Natural killer cell (primary cell): ENCODE data around the gene PTS. TPM values are rescaled to one million over a fixed set of nuclear protein-coding genes. Genes with fewer than 3 reads are reported as not detected.

Experiments
- ATAC-seq, 3 donors: fragments of 150-1000 bp in 2 of 3; fragments of 200-7000 bp in 1 of 3; cut with Tn5 transposase; 1 replicate in 1 of 3; 2 replicates in 2 of 3; pipeline ENCODE4 v1.10.0; 2021; ENCODE audit warnings: mild to moderate bottlenecking in 2 of 3, moderate library complexity in 2 of 3
- DNase-seq, 2 donors: peaks; one replicate each; pipeline versions ENCODE4 v3.0.0 to v3.0.0-alpha.2; 2013 to 2021; ENCODE audit warnings: mixed read lengths in 1 of 2
- H3K27ac ChIP-seq: one replicate; pipeline ENCODE4 v1.5.1; 2013; ENCODE audit warnings: mild to moderate bottlenecking, low read length
- H3K27me3 ChIP-seq: one replicate; pipeline ENCODE4 v1.6.1; 2013; ENCODE audit warnings: low read length; ENCODE audit not compliant: control insufficient read depth, insufficient read depth
- H3K36me3 ChIP-seq: one replicate; pipeline ENCODE4 v1.6.1; 2013; ENCODE audit warnings: low read length; ENCODE audit not compliant: control insufficient read depth, insufficient read depth
- H3K4me1 ChIP-seq: one replicate; pipeline ENCODE4 v1.6.1; 2013; ENCODE audit warnings: low read length; ENCODE audit not compliant: control insufficient read depth, insufficient read depth
- H3K4me3 ChIP-seq: one replicate; pipeline ENCODE4 v1.5.1; 2013; ENCODE audit warnings: low read length
- H3K9me3 ChIP-seq: one replicate; pipeline ENCODE4 v1.6.1; 2013; ENCODE audit warnings: low read length; ENCODE audit not compliant: control insufficient read depth, insufficient read depth
- H3K27ac Mint-ChIP-seq, 2 donors: one replicate each; pipeline ENCODE4 v1.8.0; 2022; ENCODE audit warnings: mild to moderate bottlenecking in 2 of 2, mixed read lengths in 2 of 2, moderate library complexity in 1 of 2
- H3K27me3 Mint-ChIP-seq, 2 donors: one replicate each; pipeline ENCODE4 v1.8.0; 2022; ENCODE audit warnings: low read depth in 2 of 2, mixed read lengths in 2 of 2
- H3K36me3 Mint-ChIP-seq: one replicate; pipeline ENCODE4 v1.8.0; 2022; ENCODE audit warnings: mixed read lengths
- H3K4me1 Mint-ChIP-seq, 2 donors: one replicate each; pipeline ENCODE4 v1.8.0; 2022; ENCODE audit warnings: mixed read lengths in 2 of 2
- H3K4me3 Mint-ChIP-seq: one replicate; pipeline ENCODE4 v1.8.0; 2022; ENCODE audit warnings: mild to moderate bottlenecking, moderate library complexity, mixed read lengths
- H3K9me3 Mint-ChIP-seq, 2 donors: one replicate each; pipeline ENCODE4 v1.8.0; 2022; ENCODE audit warnings: mixed read lengths in 2 of 2
- WGBS: methylation state at CpG from one replicate; pipeline ENCODE4 v1.1.7; 2013; ENCODE audit warnings: missing lambda C conversion rate; ENCODE audit not compliant: insufficient coverage; 5-methylcytosine and 5-hydroxymethylcytosine counted together
- intact Hi-C: fragments of 100-400 bp; cut with micrococcal nuclease; formaldehyde crosslinking; loops from one replicate; pipeline ENCODE4 v1.14.2; 2022
- total RNA-seq, 4 donors: library from RNA; stranded (reverse); fragments of 120-200 nt in 1 of 4; gene quantifications; one replicate each; pipeline versions ENCODE4 v1.2.3 to v1.2.4, GENCODE V29; 2013 to 2022
- TF ChIP-seq, protein P1 (sequence below): fragments of 200-600 bp; IDR thresholded peaks from one replicate; pipeline ENCODE4 v1.8.0; 2022; ENCODE audit warnings: antibody characterized with exemption

Gene PTS
- total RNA-seq, 3 donors from 2014 or later (not counting 1 experiment from before 2014, with no cell fraction given), result 86.7 to 106 (median 97.4) TPM

DNA sequence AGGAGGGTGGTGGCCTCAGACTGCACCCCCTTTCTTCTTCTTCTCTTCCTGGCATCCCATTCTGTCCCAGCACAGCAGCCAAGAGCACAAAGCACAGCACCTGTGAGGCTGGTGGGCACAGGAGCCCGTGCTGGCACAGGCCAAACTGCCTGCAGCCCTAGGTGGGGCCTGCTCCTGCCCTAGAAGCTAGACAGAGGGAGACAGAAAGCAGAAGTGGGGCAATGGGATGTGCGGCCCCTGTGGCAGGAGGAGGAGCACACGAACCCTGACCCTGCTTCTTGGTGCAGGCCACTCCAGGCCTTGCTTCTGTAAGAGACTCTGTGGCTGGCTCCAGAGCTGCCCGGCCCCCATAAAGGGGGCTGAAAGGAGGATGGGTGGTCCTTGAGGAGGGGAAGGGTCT, 3.9 kb upstream of the PTS start:
- no peaks in the 10 kb centered on the region for H3K36me3 ChIP-seq
- Mint-ChIP-seq H3K27me3 (no peaks in the 10 kb centered on the region), H3K9me3 (no peaks in the 10 kb centered on the region), H3K4me3 (no peak overlapping the region), H3K27ac (no peak overlapping the region), H3K4me1 (peaks cover 7 to 15% of the 10 kb centered on the region in 2 donors), H3K36me3 (no peaks in the 10 kb centered on the region)
- no peaks in the 10 kb centered on the region for H3K9me3 ChIP-seq
- intact Hi-C loops, result loop anchor here (10.0 kb wide), 1 partner anchor 232 kb away; no protein-coding TSS in a partner anchor
- no peaks in the 10 kb centered on the region for H3K27me3 ChIP-seq
- DNase-seq (no peak), ATAC-seq (no peak)
- WGBS, result 58% methylated on average over 4 of the region's 4 CpGs
- H3K4me3 ChIP-seq, result no peak overlapping the region
- TF ChIP-seq, protein P1, sequence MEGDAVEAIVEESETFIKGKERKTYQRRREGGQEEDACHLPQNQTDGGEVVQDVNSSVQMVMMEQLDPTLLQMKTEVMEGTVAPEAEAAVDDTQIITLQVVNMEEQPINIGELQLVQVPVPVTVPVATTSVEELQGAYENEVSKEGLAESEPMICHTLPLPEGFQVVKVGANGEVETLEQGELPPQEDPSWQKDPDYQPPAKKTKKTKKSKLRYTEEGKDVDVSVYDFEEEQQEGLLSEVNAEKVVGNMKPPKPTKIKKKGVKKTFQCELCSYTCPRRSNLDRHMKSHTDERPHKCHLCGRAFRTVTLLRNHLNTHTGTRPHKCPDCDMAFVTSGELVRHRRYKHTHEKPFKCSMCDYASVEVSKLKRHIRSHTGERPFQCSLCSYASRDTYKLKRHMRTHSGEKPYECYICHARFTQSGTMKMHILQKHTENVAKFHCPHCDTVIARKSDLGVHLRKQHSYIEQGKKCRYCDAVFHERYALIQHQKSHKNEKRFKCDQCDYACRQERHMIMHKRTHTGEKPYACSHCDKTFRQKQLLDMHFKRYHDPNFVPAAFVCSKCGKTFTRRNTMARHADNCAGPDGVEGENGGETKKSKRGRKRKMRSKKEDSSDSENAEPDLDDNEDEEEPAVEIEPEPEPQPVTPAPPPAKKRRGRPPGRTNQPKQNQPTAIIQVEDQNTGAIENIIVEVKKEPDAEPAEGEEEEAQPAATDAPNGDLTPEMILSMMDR, result no peak
- H3K4me1 ChIP-seq, result peaks cover 13% of the 10 kb centered on the region
- H3K27ac ChIP-seq, result no peak overlapping the region

DNA sequence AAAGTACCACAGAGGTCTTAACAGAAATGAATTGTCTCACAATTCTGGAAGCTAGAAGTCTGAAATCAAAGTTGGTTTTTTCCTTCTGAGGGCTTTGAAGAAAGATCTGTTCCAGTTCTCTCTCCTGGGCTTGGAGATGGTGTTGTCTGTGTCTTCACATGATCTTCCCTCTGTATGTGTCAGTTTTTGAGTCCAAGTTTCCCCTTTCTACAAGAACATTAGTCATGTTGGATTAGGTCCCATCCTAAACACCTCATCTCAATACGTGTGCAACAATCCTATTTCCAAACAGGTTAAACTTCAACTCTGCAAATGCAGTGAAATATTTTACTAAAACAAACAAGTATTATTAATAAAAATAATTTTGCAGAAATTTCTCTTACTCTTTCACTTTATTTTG, 3.1 kb upstream of the PTS start:
- WGBS, result no CpG with 5 or more reads among the region's 1 CpG
- DNase-seq, result no peak
- H3K4me1 Mint-ChIP-seq, result peaks cover 15 to 23% of the 10 kb centered on the region in 2 donors
- TF ChIP-seq, protein P1, result no peak
- ATAC-seq, result no peak
- Histone ChIP-seq H3K36me3 (no peaks in the 10 kb centered on the region), H3K27me3 (no peaks in the 10 kb centered on the region), H3K27ac (no peak overlapping the region), H3K4me3 (no peak overlapping the region), H3K4me1 (peaks cover 17% of the 10 kb centered on the region), H3K9me3 (no peaks in the 10 kb centered on the region)
- intact Hi-C loops, result loop anchor here (10.0 kb wide), 1 partner anchor 232 kb away; no protein-coding TSS in a partner anchor
- no peaks in the 10 kb centered on the region for H3K36me3 Mint-ChIP-seq
- no peak overlapping the region for H3K27ac Mint-ChIP-seq
- no peaks in the 10 kb centered on the region for H3K9me3 Mint-ChIP-seq
- no peak overlapping the region for H3K4me3 Mint-ChIP-seq
- no peaks in the 10 kb centered on the region for H3K27me3 Mint-ChIP-seq

DNA sequence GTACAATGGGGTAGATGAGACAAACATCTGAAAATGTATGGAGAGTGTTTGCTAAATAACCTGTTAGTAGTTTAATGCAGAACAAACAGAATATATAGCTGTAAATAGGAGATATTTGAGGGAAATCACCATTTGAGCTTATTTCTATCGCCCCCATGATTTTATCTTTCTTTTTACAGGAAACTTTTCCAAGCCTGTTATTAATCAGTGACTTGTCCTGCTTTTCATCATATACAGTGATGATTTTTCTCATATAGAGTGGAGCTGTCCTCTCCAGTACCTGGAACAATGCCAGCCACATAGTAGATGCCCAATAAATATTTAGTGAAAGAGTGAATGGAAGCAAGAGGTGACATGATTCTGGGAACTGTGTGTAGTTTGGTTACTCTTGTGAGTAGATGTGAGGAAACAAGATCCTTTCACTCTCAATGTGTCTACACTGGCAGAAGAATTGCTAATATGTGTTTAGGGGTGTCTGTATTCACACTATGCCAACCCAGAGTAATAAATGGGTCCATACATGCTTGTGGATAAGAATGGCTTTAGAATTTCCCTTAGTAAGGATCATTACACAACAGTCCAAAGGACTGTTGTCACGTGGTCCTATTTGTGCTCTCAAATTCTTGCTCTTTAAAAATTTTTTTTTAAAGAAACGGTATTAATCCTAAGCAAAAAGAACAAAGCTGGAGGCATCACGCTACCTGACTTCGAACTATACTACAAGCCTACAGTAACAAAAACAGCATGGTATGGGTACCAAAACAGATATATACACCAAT, 2.3 kb upstream of the PTS start:
- 92% methylated on average over 4 of the region's 5 CpGs for WGBS
- H3K4me3 Mint-ChIP-seq, result peak overlapping the region; percentile 64
- Histone ChIP-seq H3K9me3 (no peaks in the 10 kb centered on the region), H3K36me3 (no peaks in the 10 kb centered on the region), H3K4me1 (peaks cover 17% of the 10 kb centered on the region), H3K27ac (no peak overlapping the region), H3K4me3 (no peak overlapping the region), H3K27me3 (no peaks in the 10 kb centered on the region)
- DNase-seq (no peak), ATAC-seq (no peak)
- no peaks in the 10 kb centered on the region for H3K9me3 Mint-ChIP-seq
- peaks cover 20 to 31% of the 10 kb centered on the region in 2 donors for H3K4me1 Mint-ChIP-seq
- no peaks in the 10 kb centered on the region for H3K36me3 Mint-ChIP-seq
- no peaks in the 10 kb centered on the region for H3K27me3 Mint-ChIP-seq
- intact Hi-C loops, result loop anchor here (10.0 kb wide), 1 partner anchor 231 kb away; no protein-coding TSS in a partner anchor
- TF ChIP-seq, protein P1, result no peak
- peak overlapping the region; percentile 80 to 96 for H3K27ac Mint-ChIP-seq
